GM19099 (cell line): ENCODE measurements around the gene SREBF1.

ENCODE experiments used
- POLR2A ChIP-seq: IDR thresholded peaks from 3 replicates; pipeline ENCODE4 v1.6.1; 2011; ENCODE audit warnings: low read depth; ENCODE audit not compliant: insufficient read length; ENCODE audit errors: extremely low read depth

SREBF1 gene

GRCh38 chr17:17801800-17802481 is 34.8 kb downstream of the SREBF1 start:
- no peak for TF ChIP-seq POLR2A

GRCh38 chr17:17800504-17801021 is 36.2 kb downstream of the SREBF1 start:
- no peak for TF ChIP-seq POLR2A

GRCh38 chr17:17798573-17799255 is 38.1 kb downstream of the SREBF1 start:
- TF ChIP-seq POLR2A, result no peak

- TF ChIP-seq POLR2A, result no peak
Measured at GRCh38 chr17:17798010-17798556, 38.7 kb downstream of the SREBF1 start.

GRCh38 chr17:17797119-17797809 is 39.5 kb downstream of the SREBF1 start:
- TF ChIP-seq POLR2A, result no peak

- TF ChIP-seq POLR2A, result no peak
Measured at GRCh38 chr17:17796787-17797061, 40.1 kb downstream of the SREBF1 start.

- no peak for TF ChIP-seq POLR2A
Measured at GRCh38 chr17:17795946-17796786, 40.6 kb downstream of the SREBF1 start.

GRCh38 chr17:17795296-17795695 is 41.5 kb downstream of the SREBF1 start:
- no peak for TF ChIP-seq POLR2A

GRCh38 chr17:17794382-17794781 is 42.4 kb downstream of the SREBF1 start:
- no peak for TF ChIP-seq POLR2A

- no peak for TF ChIP-seq POLR2A
Measured at GRCh38 chr17:17793378-17794214, 43.2 kb downstream of the SREBF1 start.

GRCh38 chr17:17792551-17793377 is 44.0 kb downstream of the SREBF1 start:
- no peak for TF ChIP-seq POLR2A

GRCh38 chr17:17792037-17792550 is 44.7 kb downstream of the SREBF1 start:
- no peak for TF ChIP-seq POLR2A

GRCh38 chr17:17790637-17791464 is 45.9 kb downstream of the SREBF1 start:
- no peak for TF ChIP-seq POLR2A
